ENCODE data around the gene CREBZF.
"Not testable (repeated sequence)": the region's sequence is repeated elsewhere in the genome, so short reads cannot be mapped to it uniquely, and the experiment has no call there.

CREBZF gene

DNA sequence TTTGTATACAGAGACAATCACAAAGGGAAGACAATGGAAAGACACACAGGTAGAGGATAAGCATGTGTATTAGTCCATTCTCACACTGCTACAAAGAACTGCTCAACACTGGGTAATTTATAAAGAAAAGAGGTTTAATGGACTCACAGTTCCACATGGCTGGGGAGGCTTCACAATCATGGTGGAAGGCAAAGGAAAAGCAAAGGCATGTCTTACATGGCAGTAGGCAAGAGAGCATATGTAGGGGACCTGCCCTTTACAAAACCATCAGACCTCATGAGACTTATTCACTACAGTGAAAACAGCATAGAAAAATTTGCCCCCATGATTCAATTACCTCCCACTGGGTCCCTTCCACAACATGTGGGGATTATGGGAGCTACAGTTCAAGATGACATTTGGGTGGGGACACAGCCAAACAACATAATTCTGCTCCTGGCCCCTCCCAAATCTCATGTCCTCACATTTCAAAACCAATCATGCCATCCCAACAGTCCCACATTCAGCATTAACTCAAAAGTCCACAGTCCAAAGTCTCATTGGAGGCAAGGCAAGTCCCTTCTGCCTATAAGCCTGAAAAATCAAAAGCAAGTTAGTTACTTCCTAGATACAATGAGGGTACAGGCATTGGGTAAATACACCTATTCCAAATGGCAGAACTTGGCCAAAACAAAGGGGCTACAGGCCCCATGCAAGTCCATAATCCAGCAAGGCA lies 6.2 kb upstream of the CREBZF start:
- DNase-seq: not testable (repeated sequence)

DNA sequence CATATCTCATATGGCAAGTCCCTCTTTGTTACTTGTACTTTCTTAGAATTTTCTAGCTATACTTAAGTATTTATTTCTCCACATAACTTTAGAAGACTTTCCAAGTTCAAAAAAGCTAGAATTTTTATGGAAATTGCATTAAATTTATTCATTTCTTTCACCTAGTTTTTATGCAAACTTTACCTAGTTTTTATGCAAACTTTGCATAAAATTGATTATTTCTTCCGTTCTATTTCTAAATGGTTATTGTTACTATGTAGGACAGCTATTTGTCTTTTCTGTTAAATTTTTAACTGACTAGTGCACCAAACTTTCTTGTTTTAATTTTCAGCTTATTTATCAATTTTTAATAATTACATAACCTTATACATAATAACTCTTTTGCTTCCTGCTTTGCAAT lies 3.2 kb upstream of the CREBZF start:
- DNase-seq: no peak

DNA sequence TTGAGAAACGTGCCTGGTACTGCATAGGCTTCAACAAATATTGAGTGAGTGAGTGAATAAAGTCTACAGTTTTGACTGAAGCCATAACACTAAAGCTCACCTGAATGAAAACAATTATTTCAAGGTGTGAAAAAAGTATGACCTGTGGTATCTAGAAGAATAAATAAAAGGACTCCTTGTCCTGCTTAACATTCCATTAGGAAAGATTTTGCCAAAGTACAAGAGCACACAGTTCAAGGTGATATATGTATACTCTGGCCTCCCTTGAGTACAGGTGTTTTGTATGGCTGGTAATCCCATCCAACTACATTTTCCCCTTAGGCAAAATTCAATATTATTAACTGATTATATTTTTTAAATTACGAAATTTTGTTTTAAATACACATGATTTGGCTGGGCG lies 1.8 kb upstream of the CREBZF start:
- DNase-seq: no peak

DNA sequence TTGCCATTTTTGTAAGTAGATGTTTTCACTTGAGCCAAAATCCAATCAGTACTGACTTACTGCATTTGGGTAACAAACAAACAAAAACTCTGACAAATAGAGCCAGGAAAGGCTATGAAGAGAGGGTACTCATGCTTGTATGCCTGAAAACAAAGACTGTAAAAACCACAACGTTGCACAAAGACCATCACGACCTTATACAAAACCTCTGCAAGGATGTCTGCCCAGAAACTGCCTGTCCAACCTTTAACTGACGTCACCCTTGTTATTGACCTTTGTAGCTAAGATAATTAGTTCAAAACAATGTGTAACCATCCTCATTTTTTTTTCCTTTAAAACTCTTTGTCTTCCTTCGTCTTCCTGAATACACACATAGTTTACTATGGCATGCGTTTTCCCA lies 804 bp upstream of the CREBZF start:
- no peak for DNase-seq

DNA sequence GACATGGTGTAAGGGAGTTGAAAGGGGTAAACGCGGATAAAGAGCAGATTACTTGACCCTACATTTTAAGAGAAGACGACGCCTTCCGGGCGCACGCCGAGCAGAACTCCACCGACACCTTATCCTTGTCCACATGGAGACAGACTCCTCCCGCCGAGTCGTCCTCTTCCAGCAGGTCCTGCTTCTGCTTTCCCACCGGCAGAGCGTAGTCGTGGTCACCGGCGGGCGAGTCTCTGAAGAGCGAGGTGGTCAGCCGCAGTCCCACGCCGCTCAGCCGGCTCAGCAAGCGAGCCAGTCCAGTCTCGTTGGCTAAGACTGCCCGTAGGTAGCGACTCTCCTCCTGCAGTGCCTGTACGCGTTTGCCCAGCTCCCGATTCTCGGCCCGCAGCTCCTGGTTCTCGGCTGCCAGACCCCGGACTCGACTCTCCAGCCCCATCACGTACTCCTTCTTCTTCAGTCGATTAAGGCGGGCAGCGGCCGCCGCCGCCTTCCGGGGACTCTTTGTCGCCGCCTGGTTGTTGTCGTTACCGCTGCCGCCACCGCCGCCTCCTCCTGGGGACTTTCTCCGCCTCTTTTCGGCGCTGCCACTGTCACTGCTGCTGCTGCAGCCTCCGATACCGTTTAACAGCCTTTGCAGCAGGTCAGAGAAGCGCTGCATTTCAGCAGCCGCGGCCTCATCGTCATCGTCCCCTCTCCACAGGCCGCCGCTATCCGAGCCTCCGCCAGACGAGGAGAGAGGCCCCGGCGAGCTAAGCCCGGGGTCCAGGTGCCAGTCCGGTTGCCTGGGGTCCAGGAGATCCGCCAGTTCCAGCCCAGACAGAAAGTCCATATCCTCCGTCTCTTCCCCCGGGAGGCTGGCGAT lies 945 bp downstream of the CREBZF start:
- peak; percentile 67 to 91 for DNase-seq

DNA sequence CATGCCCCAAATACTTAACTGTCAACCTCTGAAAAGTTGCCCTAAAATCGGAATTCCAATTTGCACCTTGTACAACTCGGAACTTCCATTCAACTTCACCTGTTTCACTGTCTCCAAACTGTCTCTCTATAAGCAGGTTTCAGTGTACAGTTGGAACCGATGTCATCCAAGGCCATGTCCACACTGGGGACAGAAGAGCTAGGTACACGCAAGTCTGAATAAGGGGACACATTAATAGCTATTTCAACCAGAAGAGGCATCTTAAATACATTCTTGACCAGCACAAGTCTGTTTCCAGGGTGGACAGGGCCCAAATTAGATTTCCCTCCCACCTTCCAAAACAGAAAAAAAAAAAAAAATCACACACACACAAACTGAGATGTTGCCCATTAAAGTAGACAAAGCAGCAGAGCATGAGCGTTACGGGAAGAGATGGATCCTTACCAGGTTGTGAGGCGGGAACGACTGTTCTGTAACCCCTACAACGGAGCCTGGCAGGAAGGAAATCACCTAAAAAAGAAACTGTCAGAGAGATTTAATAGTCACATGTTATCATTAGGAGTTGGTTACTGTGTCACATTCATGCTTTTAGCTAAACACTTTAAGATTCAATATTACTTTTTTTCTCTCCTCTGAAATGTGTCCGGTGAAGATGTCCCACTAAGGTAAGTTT lies 1.7 kb downstream of the CREBZF start:
- DNase-seq: peak; percentile 39 to 56

DNA sequence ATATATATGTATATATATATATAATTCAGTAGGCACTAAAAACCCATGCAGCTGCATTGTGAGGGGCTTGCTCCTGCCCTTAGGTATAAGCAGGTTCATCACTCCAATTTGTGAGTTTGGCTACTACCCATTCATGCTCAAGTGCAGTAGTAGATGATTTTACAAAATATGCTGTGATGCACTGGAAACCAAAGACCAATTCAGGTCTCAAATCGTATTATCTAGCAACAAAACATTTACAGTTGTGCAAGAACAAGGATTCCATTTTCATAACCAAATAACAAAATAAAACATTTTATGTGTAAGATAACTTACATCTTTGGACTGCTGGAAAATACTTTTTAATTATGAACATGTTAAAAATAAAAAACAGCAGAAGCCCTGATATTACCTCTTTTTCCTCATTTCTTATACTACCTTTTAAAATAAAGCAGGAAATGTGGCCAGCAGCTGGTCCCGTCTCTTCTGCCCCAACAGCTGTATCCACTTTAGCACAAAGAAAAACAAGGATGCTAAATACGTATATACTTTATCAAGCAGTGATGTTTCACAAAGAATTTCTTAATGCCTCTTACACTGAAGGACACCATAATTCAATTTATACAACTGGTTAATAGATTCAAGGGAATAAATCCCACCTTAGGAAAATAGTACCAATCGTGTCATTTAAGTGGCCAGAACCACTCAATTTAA lies 2.8 kb downstream of the CREBZF start:
- peak in 1 of 2 experiments; percentile 19 for DNase-seq

DNA sequence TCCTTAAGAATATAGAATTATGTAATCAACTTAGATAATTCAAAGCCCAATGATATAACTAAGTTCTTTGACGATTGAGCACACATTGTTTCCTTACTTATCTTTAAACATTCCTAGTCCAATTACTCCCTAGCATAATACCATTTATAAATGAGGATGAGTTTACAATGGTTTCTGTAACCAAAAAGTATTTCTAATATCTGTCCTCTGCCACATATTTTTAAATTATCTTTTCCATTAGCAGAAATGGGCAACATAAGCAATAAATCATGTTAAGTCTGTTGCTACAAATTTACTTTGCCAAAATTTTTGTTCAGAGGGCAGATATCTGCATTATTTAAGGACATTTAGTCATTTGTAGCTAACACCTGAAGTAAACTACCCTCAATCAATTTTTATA lies 6.7 kb downstream of the CREBZF start:
- DNase-seq: no peak

DNA sequence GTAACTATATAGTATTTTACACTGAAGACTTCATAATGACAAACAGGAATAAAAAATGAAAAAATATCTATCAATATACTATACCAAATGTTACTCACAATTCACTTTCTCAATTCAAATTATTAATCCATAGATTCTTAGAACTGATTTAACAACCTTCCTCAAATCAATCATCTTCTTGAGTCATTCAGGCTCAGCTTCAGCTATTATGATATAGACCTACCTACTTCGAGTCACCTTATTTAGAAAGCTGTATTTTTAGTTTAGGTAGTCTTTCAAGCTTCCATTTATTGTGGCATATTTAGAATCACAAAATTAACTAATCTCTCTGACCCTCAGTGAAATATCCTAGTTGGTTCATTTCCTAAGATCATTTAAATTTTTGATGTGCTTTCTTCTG lies 8.2 kb downstream of the CREBZF start:
- no peak for DNase-seq

DNA sequence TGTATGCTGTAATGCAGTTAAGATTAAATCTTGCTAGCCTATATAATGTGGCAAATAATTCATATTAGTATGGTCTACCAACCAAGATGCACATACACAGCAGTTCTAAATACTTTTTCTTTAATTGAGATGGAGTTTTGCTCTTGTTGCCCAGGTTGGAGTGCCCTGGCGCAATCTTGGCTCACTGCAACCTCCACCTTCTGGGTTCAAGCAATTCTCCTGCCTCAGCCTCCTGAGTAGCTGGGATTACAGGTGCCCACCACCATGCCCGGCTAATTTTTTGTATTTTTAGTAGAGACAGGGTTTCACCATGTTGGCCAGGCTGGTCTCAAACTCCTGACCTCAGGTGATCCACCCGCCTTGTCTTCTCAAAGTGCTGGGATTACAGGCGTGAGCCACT lies 10.6 kb downstream of the CREBZF start:
- not testable (repeated sequence) for DNase-seq

DNA sequence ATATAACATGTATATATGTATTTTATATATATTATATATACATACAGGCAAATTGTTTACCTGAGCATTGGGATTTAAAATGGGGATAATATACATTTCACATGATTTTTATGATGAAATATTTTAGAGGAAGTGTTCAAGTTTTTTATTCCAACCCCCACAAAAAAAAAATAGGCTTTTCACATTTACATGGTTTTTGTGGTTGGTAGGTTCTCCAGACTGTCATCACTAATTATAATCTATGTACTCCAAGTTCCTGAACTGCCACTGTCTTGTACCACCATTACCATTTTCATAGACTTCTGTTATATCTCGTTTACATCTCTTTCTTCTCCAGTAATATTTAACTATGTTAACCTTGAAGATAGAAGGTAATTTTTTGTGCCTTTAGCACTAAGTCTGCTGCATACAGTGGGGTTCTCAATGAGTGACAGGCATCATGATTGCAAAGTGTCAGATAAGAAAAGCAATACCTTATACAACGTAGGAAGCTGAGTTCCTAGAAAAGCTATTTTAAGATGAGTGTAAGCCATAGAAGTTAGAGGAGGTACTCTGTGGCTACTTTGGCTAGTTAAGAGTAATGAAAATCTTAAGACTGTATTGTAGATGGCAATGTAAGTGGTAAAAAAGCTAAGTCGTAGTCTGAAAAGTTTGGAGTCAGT lies 12.0 kb downstream of the CREBZF start:
- DNase-seq: no peak

DNA sequence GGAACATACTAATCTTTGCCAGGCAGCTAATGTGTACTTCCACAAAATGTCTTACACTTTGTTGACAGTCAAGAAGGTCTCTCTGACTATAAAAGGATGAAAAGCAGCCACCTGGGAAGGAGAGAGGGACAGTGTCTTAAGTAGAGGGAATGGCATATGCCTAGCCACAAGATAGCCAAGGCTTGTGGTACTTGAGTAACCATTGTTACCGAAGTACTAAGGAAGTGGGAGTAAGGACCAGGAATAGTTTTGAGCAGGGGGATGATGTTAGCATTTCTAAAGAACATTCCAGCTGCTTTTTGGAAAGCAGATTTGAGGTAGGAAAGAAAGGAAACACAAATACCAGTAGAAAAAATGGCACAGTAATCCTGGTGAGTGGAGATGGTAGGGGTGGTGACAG lies 13.8 kb downstream of the CREBZF start:
- DNase-seq: no peak

DNA sequence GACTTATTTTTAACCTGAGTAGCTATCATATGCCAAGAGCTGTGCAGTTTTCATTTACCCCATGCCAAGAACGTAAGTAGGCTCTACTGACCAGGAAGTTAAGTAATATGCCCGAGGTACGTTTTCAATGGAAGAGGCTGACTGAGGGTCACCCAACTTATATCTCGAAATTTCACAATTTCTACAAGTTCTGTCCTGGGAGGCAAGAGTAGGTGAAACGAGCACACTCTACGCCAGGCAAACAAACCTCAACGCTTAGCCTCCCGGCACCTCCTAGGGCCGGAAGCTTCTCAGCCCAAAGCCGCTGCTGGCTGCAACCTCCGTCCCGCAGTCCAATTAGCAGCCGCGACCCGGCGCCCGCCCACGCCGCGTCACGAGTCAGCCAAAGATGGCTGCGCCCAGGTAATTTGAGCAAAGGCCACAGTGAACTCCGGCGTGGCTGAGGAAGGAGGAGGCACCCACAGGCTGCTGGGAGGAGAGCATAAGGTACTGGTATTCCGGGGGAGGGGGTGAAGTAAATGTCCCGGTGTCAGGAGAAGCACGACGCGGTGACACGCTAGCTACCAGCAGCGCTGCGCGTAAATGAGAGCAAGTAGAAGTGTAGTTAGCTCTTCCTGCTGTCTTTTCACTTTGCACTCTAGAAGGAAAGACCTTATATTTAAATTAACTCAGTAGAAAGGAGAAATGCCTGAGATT lies 17.2 kb downstream of the CREBZF start, which contains the start of gene TMEM126A:
Gene TMEM126A, plus strand, starts transcription at position 364 of the 696 bp plus-strand sequence. CDS start 2,289 bp downstream, outside the sequence.
- peak; percentile 95 to 98 for DNase-seq

DNA sequence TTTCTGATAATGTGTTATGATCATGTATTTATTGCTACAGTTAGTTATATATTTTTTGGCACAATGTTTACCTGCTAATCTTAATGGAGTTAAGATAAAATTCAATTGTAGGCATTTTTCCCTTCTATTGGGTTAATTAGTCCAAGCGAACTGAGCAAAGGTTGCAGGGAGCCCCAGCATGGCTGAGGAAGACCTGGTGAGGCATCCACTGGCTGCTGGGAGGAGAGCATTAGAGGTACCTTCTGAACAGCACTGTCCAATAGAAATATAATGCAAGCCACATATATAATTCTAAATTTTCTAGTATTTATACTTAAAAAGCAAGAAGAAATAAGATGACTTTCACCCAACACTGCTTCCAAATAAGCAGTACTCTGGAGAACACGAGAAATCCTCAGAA lies 17.9 kb downstream of the CREBZF start:
- DNase-seq: peak in 1 of 2 experiments; percentile 7

DNA sequence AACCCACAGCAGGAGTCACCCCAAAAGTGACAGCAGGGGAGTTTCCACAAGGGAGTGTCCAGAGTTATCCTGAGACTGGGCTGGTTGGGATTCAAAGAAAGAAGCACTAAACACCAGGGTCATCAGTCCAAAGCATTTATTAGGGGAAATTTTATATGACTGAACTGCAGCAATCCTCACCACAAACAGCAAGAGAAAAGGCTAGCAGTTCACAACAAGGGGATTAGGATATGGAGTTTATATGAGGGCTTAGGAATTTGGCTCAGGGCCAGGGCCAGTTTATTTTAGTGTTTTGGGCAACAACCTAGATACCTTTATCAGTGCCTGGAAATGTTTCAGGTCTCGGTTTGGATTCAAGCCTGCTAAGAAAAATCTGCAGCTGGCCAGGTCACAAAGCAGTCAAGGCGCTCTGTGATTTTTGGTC lies 21.7 kb downstream of the CREBZF start:
- no peak for DNase-seq

DNA sequence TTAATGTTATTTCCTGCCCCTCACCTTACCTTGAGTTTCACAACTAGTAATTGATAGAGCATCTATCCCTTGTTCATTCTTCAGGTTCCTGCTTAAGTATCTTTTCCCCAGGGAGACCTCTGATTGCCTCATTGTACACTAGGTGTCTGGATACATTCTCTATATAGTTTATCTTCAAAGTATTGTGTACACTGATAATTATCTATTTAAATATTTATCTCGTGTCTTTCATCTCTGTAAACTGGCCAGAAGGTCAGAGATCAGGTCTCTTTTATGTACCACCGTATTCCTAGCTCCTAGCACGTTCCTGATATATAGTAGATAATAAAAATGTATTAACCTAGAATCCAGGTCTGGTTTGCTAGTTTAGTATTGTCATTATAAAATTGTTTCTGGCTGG lies 30.2 kb downstream of the CREBZF start:
- DNase-seq: no peak

DNA sequence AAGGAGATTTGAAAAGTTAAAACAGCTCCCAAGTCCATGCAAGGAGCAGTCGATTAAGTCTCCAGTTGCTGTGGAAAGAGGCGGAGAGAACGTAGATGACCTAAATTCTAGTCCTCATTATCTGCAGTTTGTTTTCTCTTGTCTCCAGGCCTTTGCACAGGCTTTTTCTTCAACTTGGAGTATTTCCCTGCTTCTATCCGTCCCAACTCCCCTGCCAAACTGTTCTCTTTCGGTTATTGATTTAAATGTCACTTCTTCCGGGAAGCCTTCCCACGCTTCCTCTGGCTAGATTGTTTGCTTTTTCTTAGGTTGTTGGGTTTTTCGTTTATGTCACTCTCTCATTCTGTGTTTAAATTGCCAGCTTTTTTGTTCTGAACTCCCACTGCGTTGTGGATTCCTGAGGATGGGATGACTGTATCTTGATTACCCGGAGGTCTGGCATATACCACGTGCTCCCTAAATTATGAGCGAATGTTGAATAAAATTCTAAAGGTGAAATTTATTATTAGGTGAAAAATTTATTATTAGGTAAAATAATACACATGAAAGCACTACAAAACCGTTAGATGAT lies 36.1 kb downstream of the CREBZF start:
- DNase-seq: no peak

DNA sequence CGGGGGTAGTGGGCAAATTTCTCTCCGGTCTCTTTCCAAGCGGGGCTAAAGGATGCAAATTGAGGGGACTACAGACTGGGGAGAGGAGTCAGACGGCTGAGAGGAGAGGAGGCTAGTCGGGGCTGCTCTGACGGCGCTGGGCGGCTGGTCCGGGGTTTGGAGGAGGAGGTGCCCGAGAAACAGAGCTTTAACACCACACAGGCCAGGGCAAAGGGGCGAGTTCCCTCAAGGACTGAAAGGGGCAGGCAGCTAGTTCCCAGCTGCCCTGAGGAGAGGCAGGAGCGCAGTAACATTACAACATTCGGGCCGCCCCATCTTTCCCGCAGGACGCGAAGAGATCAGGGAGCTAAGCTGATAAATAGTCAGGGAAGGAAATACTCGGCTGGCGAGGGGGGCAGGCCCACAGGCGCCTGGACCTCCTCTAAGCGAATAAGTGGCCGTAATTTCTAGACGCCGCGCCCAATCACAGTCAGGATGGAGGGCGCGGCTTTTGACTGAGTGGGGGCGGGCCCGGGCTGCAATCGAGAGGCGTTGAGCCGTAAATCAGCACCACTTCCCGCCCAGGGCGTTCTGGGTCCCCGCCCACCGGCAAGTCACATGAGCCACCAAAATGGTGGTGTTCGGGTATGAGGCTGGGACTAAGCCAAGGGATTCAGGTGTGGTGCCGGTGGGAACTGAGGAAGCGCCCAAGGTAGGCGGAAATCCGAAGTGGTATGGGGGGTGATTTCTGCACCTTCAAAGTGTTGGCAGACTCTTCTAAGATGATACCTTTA lies 36.7 kb downstream of the CREBZF start, which contains the start of gene TMEM126B:
Gene TMEM126B, plus strand, starts transcription at position 596 of the 773 bp plus-strand sequence. Its CDS starts 15 bp downstream, at position 611.
- DNase-seq: peak; percentile 99 to 100

DNA sequence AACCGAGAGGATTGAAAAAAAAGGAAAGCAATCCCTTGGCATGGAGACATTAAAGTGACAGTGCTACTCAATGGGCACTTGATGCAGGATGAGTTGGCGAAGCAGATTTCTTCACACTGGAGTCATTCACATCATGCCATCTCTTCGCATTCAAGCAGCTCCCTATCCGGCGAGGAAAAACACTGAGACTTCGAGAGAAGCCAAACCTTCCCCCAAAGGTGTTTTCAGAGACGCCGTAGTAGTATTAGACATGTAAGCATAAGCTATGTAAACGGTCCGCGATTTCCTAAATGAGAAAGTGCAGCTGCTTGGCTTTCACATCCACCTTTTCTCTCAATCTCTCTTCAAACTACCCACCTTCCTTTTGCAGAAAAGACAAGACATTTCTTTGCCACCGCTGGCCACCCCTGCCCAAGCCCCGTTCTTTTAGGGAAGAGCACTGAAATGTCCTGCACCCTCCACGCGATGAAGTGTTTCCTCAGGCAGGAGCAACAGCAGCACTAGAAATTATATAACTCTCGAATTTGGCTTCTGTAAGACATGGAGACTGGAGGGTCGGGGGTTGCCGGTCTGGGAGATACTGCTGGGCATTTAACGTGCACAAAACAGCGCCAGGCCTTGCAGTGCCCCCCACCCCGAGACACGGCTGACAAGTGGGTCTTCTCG lies 37.5 kb downstream of the CREBZF start, which contains the start of gene DLG2:
Gene DLG2, minus strand, starts transcription at position 13 of the 666 bp plus-strand sequence.
- DNase-seq: peak; percentile 64 to 75

DNA sequence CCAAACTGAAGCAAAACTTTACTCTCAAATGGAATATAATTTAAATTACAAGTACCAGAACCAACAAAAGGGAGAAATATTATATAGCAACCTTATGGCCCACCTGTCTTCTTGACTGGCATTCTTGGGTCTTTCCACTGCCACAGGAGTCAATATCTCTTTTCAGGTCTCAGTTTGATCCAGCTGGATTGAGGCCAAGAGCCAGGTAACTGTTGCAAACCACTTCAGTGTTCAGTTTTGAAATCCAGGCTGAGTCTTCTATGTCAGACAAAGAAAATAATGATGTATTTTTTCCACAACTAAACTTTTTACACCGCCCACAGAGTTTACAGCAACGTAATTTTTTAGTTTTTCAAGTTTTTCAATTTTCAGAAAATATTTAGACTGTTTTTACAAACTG lies 38.4 kb downstream of the CREBZF start:
- no peak for DNase-seq
